Measurements from ENCODE around the gene TMEM245. TPM values are rescaled to one million over a fixed set of nuclear protein-coding genes. Genes with fewer than 3 reads are reported as not detected.

The TMEM245 gene
- total and polyA plus RNA-seq, 2 of the 13 experiments (the other 11 are each of a cell fraction or from before 2014, with no cell fraction given): 53.5 to 55.4 TPM

GRCh38 chr9:108983885-108984284, 135.9 kb downstream of the TMEM245 start (continued):
- TF ChIP-seq FUBP1 (CRISPR knock-in tag; IDR thresholded peaks at IDR 0.05; ENCODE audit: borderline replicate concordance) (no peak), RFXAP (CRISPR knock-in tag; IDR thresholded peaks at IDR 0.05; ENCODE audit: borderline replicate concordance) (no peak), FOXA3 (CRISPR knock-in tag; IDR thresholded peaks at IDR 0.05) (no peak), CENPX (CRISPR knock-in tag; IDR thresholded peaks at IDR 0.05) (no peak), TCF7L2 (IDR thresholded peaks at IDR 0.05; ENCODE audit: low read depth, low read length) (no peak), RAD51 (IDR thresholded peaks at IDR 0.05; ENCODE audit: borderline replicate concordance) (no peak), BCL3 (CRISPR knock-in tag; IDR thresholded peaks at IDR 0.05) (no peak), KMT2A (CRISPR knock-in tag; IDR thresholded peaks at IDR 0.05) (no peak)

GRCh38 chr9:108980893-108981292, 138.9 kb downstream of the TMEM245 start:
- intact Hi-C loops (cut with micrococcal nuclease; ENCODE audit: unreplicated experiment): no loop called here
- DNase-seq (ENCODE audit: low spot score) (no peak), ATAC-seq (no peak), FAIRE-seq (no peak)
- ChIA-PET POLR2A (no interaction called here), CTCF (ENCODE audit: low intra/inter-chr PET ratio, low total read pairs) (no interaction called here)
- in situ Hi-C loops (cut with HindIII; ENCODE audit: extremely low pct_ligation_motif_present, low pct_unique_long_range_greater_than_20kb): no loop called here
- no peaks in the 10 kb centered on the region for H3K79me2 ChIP-seq (ENCODE audit: insufficient read depth, low read length)
- peaks cover 11 to 46% of the 10 kb centered on the region in 2 experiments for H3K36me3 ChIP-seq (replicated peaks in 1 of 2; ENCODE audit: control insufficient read depth in 1 of 2, insufficient read depth in 2 of 2, low read length in 2 of 2)
- WGBS (ENCODE audit: low lambda C conversion rate): 100% methylated on average over 2 of the region's 2 CpGs
- H3K27ac ChIP-seq (ENCODE audit: extremely low read length, insufficient read depth, low read length): no peak overlapping the region
- no peak overlapping the region for H3K4me3 ChIP-seq (replicated peaks in 1 of 3; ENCODE audit: insufficient read depth in 1 of 3, low read depth in 2 of 3, low read length in 3 of 3)
- no peak overlapping the region for H2AFZ ChIP-seq (ENCODE audit: low read length)
- no peaks in the 10 kb centered on the region for H3K27me3 ChIP-seq (ENCODE audit: control insufficient read depth in 1 of 2, insufficient read depth in 2 of 2, low read length in 2 of 2)
- no peaks in the 10 kb centered on the region for H3K4me1 ChIP-seq (ENCODE audit: insufficient read depth, low read length)
- H4K20me1 ChIP-seq (ENCODE audit: insufficient read depth, low read length): no peaks in the 10 kb centered on the region
- BruUV-seq (replicated peaks): no TSS peak
- H3K4me2 ChIP-seq (ENCODE audit: low read depth, low read length): no peak overlapping the region
- no peak overlapping the region for H3K9ac ChIP-seq (ENCODE audit: insufficient read depth, low read depth, low read length)
- no peaks in the 10 kb centered on the region for H3K9me3 ChIP-seq (ENCODE audit: low read length)
- no peak for TF ChIP-seq NONO (IDR thresholded peaks at IDR 0.05)
- TF ChIP-seq NONO (CRISPR knock-in tag; conservative IDR thresholded peaks at IDR 0.05): no peak
- no peak for TF ChIP-seq CBX1 (IDR thresholded peaks at IDR 0.05; ENCODE audit: low read depth)
- TF ChIP-seq ELF1 (CRISPR knock-in tag; IDR thresholded peaks at IDR 0.05): no peak
- TF ChIP-seq TIGD3 (CRISPR knock-in tag; IDR thresholded peaks at IDR 0.05; ENCODE audit: borderline replicate concordance): no peak

Data from HepG2 (cell line).